Erythroblast (primary cell): ENCODE data around the gene COX8A.

ENCODE experiments used
- GATA1 ChIP-seq: IDR thresholded peaks from 2 replicates; pipeline ENCODE4 v1.6.1; 2011; ENCODE audit warnings: low read depth, mild to moderate bottlenecking, control low read depth, low read length, moderate library complexity
- POLR2A ChIP-seq: IDR thresholded peaks from 2 replicates; pipeline ENCODE4 v1.6.1; 2011; ENCODE audit warnings: mild to moderate bottlenecking, low read length

DNA sequence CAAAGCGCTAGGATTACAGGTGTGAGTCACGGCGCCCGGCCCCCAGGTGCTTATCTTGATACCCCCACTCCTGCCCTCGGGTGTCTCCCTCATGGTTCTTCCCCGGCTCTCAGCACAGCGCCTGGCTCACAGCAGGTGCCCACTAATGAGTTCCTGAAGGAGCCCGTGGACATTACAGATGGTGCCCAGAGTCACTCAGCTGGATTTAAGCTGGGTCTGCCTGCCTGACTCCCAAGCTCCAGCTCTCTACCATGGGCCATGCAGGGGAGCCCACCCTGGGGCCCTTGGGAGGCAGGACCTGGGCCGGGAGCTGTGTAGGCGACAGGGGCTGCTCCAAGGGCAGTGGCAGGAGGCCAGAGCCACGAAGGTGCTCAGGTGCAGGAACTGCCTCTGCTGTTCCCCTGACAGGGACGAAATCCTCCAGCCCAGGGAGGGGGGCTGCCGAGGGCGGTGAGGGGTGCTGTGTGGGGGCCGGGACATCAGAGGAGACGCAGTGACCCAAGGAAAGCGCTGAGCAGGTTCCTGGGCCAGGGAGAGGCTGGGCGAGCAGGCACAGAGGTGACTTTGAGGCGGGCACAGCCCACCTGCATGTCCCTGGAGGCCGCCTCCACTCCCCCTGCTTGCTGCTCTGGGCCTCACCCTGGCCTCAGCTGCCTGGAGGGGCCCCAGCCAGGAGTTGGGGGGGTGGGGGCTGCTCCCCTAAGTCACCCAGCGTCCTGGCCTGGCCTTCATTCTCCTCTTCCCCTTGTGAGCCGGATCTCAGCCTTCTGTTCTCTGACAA lies 46.7 kb downstream of the COX8A start:
- TF ChIP-seq POLR2A (no peak), GATA1 (no peak)
